Epidermal melanocyte (primary cell): ENCODE data around the gene FERMT1.

Experiments used
- DNase-seq: peaks from one replicate; pipeline ENCODE4 v3.0.0; 2011; ENCODE audit warnings: low spot score; ENCODE audit not compliant: insufficient read length

FERMT1 gene, protein sequence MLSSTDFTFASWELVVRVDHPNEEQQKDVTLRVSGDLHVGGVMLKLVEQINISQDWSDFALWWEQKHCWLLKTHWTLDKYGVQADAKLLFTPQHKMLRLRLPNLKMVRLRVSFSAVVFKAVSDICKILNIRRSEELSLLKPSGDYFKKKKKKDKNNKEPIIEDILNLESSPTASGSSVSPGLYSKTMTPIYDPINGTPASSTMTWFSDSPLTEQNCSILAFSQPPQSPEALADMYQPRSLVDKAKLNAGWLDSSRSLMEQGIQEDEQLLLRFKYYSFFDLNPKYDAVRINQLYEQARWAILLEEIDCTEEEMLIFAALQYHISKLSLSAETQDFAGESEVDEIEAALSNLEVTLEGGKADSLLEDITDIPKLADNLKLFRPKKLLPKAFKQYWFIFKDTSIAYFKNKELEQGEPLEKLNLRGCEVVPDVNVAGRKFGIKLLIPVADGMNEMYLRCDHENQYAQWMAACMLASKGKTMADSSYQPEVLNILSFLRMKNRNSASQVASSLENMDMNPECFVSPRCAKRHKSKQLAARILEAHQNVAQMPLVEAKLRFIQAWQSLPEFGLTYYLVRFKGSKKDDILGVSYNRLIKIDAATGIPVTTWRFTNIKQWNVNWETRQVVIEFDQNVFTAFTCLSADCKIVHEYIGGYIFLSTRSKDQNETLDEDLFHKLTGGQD

GRCh38 chr20:6122873-6123648 is at the start of gene FERMT1:
Gene FERMT1 (minus strand): TSS chr20:6123030. CDS start chr20:6119554, 3,476 bp downstream.
- peak; percentile 25 for DNase-seq

DNA sequence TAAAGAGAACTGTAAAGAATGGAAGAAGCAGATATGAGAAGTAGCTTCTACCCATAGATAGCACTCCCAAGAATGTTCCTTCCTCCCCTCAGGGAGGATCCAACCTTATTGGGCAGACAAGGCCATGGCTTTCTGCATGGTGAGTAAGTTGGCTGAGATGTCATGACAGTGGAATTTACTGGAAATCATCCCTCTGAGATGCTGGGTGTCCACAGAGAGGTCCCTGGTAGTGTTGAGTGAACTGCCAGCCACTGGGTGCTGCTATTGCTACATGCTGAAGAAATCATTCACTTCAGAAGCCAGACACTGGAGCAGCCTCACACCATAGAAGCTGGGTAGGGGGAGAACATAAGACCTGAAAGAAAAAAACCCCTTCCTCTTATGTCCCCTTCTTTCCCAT is 46.4 kb upstream of the FERMT1 start:
- no peak for DNase-seq

DNA sequence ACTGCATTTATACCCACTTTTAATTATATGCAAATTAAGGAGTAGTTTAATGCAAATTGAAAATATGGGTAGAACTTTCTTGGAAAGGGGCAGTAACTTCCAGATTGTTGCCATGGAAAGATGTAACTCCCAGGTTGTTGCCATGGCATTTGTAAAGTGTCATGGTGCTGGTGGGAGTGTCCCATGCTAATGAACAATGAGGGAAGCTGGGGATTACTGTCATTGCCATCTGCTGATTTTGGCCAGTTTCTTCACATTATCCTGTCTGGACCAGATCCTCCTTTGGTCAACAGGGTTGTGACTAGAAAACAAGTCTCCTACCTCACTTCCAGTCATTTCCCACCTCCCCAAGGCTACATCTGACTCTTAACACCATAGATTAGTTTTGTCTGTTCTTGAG is 45.4 kb upstream of the FERMT1 start:
- DNase-seq = no peak

DNA sequence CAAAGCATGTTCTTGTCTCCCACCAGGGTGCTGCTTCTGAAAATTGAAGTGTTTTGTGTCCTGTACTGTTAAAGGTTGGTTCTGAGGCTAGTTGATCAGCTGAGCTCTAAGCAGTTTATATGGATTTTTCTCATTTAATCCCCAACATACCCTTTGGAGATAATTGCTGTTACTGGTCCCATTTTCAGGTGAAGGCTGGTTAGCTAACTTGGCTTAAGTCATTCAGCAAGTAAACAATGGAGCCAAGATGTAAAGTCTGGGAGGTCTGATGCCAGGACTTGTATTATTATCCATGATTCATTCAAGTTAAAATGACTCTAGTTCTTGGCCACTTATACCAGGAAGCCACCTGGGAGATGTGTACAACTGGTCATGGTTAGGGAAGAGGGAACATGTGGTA is 42.5 kb upstream of the FERMT1 start:
- no peak for DNase-seq

- DNase-seq = no peak
Observed at GRCh38 chr20:6164421-6165341, 41.9 kb upstream of the FERMT1 start.

GRCh38 chr20:6160736-6161135 is 37.9 kb upstream of the FERMT1 start:
- no peak for DNase-seq

DNA sequence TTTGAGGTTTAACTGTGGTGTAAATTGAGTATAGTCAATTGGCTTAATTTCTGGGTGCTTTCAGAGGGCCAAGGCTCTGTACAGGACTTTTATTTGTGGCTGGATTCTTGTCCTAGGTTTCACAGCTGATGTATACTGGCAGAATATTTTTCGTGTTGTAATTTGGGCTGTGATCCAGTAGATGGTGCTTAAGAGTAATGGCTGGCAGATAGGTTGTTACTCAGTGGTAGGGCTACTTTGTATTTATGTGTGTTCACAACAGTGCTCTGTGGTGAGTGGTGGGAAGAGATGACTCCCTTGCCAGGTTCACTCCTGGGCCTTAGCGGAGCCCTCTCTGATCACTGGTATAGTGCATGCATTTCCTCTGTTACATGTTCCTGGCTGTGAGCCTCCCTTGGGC is 34.5 kb upstream of the FERMT1 start:
- no peak for DNase-seq

DNA sequence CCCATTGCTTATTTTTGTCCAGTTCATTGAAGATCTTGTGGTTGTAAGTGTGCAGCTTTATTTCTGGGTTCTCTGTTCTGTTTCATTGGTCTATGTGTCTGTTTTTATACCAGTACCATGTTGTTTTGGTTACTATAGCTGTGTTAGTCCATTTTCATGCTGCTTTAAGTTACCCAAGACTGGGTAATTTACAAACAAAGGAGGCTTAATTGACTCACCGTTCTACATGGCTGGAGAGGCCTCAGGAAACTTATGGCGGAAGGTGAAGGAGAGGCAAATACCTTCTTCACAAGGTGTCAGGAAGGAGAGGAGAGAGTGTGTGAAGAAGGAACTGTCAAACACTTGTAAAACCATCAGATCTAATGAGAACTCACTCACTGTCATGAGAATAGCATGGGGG is 29.9 kb upstream of the FERMT1 start:
- DNase-seq = no peak

- no peak for DNase-seq
Observed at GRCh38 chr20:6148073-6148472, 25.2 kb upstream of the FERMT1 start.

GRCh38 chr20:6142348-6142993 is 19.6 kb upstream of the FERMT1 start:
- peak; percentile 41 for DNase-seq

DNA sequence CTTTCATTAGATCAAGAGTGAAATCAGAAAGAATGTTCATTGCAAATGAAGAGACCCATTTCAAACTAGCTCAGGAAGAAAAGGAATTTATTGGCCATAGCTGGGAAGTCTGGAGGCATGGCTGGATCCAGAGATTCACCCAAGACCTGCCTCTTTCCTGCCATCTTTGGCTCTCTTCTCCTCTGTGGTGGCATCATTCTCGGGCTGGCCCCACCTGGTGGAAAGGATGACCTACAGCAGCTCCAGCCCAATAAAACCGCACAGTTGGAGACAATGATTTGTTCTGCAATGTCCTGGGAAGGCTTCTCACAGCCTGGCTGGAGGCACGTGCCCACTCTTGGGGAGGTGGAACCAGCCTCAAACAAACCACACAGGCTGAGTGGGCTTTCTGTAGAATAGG is 18.1 kb upstream of the FERMT1 start:
- no peak for DNase-seq

- DNase-seq = no peak
Observed at GRCh38 chr20:6135347-6135746, 12.5 kb upstream of the FERMT1 start.

- DNase-seq = no peak
Observed at GRCh38 chr20:6134592-6134991, 11.8 kb upstream of the FERMT1 start.

GRCh38 chr20:6130045-6130444 is 7.2 kb upstream of the FERMT1 start:
- DNase-seq = no peak

DNA sequence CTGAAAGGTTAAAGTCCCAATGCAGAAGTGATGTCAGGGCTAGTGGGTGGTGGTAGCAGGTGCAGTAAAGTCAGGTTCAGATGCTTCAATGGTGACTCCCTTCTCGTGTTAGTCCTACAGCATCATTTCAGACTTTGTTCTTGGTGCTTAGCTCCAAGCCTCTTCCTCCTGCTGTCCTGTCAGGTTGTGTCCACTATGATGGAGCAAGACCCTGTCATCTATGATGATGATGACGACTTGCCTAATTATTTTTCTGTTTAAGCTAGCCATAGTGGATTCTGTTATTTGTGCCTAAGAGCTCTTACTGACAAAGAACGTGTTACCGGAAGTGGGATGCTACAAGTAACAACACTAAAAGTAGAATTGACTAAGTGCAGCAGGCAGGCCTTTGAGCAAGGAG is 5.0 kb upstream of the FERMT1 start:
- DNase-seq = no peak

DNA sequence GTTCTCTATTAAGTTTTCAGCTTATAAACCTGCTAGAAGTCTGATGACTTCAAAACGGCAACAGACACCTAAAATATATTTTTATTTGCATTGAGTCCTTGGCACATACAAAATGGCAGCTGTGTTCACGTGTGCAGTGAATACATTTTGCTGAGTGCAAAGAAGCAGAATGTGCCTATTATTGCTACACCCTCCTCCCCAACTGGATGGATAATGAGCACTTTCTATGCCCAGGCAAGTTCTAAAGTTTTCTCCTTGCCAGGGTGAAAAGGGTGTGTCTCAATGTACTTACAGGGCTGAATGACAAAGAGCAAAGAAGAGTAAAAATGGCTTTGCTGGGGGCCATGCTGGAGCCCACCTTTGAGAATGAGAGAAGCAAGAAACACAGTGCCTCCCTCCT is 4.0 kb upstream of the FERMT1 start:
- DNase-seq = no peak

DNA sequence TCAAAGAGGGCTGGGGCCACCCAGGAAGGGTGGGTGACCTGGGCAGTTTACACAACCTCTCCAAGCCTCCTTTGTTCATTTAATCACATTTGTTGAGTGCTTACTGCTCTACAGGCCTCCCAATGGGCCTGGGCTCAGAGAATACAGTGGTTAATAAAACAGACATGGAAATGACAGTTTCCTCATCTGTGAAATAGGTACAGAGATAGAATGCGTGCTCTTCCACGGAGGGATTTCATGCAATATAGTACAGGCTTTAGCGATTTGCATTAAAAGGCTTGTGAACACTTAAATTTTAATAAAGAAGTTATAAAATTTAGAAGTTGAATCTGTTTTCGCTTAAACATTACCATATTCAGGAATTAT is 802 bp upstream of the FERMT1 start:
- DNase-seq = no peak

- no peak for DNase-seq
Observed at GRCh38 chr20:6122111-6122872, 538 bp downstream of the FERMT1 start.

DNA sequence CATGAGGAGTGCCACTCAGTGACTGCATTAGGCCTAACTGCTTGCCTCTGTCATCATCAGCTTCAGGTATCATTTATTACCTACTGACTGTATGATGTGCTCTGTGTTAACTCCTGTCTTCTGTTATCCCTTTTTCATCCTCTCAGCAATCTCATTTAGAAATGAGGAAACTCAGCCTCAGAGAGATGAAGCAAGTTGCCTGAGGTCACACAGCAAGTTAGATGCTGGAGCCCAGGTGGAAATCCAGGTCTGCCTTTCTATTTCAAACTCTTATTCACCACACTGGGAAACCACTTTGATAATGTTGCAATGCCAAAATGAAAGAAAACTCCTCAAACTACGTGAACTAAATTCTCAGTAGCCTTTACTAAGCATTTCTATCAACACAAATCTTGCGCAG is 1.3 kb downstream of the FERMT1 start:
- DNase-seq = no peak

GRCh38 chr20:6120491-6120988 is 2.3 kb downstream of the FERMT1 start:
- DNase-seq = no peak
